Heart left ventricle (tissue), 16 donors: ENCODE measurements around the gene MT1A. TPM values are rescaled to one million over a fixed set of nuclear protein-coding genes. Genes with fewer than 3 reads are reported as not detected.

ENCODE experiments used
- ATAC-seq, 4 donors: fragments of 200-7000 bp; cut with Tn5 transposase; one replicate each; pipeline ENCODE4 v1.9.1; 2020 to 2022; ENCODE audit warnings: moderate library complexity in 4 of 4, mild to moderate bottlenecking in 3 of 4, moderate number of reproducible peaks in 1 of 4
- DNase-seq, 5 donors: peaks; one replicate each; pipeline ENCODE4 v3.0.0-alpha.2; 2020
- H3K27ac ChIP-seq, 12 donors: fragments of 200-600 bp; sonication (generic) in 4 of 12; one replicate each; pipeline versions ENCODE4 v1.5.0 to v1.8.0; 2016 to 2022; ENCODE audit warnings: mild to moderate bottlenecking in 2 of 12
- H3K27me3 ChIP-seq, 9 donors: fragments of 200-600 bp; sonication (generic) in 2 of 9; one replicate each; pipeline versions ENCODE4 v1.5.1 to v1.8.0; 2016 to 2022; ENCODE audit warnings: mild to moderate bottlenecking in 3 of 9
- H3K36me3 ChIP-seq, 9 donors: fragments of 200-600 bp; sonication (generic) in 2 of 9; one replicate each; pipeline versions ENCODE4 v1.5.0 to v1.8.0; 2018 to 2022; ENCODE audit warnings: mild to moderate bottlenecking in 2 of 9
- H3K4me1 ChIP-seq, 12 donors: fragments of 200-600 bp; sonication (generic) in 4 of 12; one replicate each; pipeline versions ENCODE4 v1.5.0 to v1.8.0; 2016 to 2022; ENCODE audit warnings: mild to moderate bottlenecking in 3 of 12
- H3K4me3 ChIP-seq, 12 donors: fragments of 200-600 bp; sonication (generic) in 4 of 12; one replicate each; pipeline versions ENCODE4 v1.5.0 to v1.8.0; 2017 to 2022; ENCODE audit warnings: mild to moderate bottlenecking in 9 of 12, moderate library complexity in 4 of 12
- H3K9me3 ChIP-seq, 12 donors: fragments of 200-600 bp; sonication (generic) in 4 of 12; one replicate each; pipeline versions ENCODE4 v1.5.0 to v1.8.0; 2016 to 2022; ENCODE audit warnings: mild to moderate bottlenecking in 1 of 12
- CTCF ChIP-seq, 12 donors: fragments of 200-600 bp; sonication (generic) in 4 of 12; IDR thresholded peaks; one replicate each; pipeline versions ENCODE4 v1.5.0 to v1.8.0; 2018 to 2022; ENCODE audit warnings: antibody characterized with exemption in 12 of 12, mild to moderate bottlenecking in 5 of 12
- POLR2A ChIP-seq, 2 donors: fragments of 450-650 bp; IDR thresholded peaks; one replicate each; pipeline ENCODE4 v1.6.1; 2017; ENCODE audit warnings: antibody characterized with exemption in 2 of 2, mild to moderate bottlenecking in 2 of 2, moderate library complexity in 2 of 2
- WGBS, 4 donors: extraction: QIAGEN DNeasy Blood & Tissue Kit in 2 of 4; methylation state at CpG; one replicate each; pipeline versions ENCODE4 v1.1.5 to v1.1.7; 2013 to 2018; 5-methylcytosine and 5-hydroxymethylcytosine counted together
- intact Hi-C, 10 donors: fragments of 100-400 bp; cut with DNase I; formaldehyde crosslinking; loops; one replicate each; pipeline versions ENCODE4 v1.11.1 to v1.14.2; 2022
- polyA plus RNA-seq, 2 donors: library from polyadenylated mRNA; stranded (reverse); fragments of 200-250 nt; gene quantifications; one replicate each; pipeline ENCODE4 v1.2.3, GENCODE V29; 2013
- total RNA-seq, 9 donors: library from RNA; depleted of rRNA in 2 of 9; stranded (reverse); fragments of >200 nt in 2 of 9; fragmentation: NEBNext Ultra II Directional in 3 of 9; extraction: Animal tissue kit (Norgen Biotek cat#: 25700) in 3 of 9; gene quantifications; one replicate each; pipeline versions ENCODE4 v1.1.0 to v1.2.4, GENCODE V29; 2016 to 2023
- donor health status: ischemic (EF 13 %, LVEDD 7.1; RV severe dilation, severe dysfunction).
- donor health status: healthy with polysubstance abuse.
- donor health status: DM: no; HTN: yes; CAD: no.
- donor health status: DM: no; HTN: no; CAD: no.
- donor health status: ischemic (EF 25% LVEDD 6.9; RV normal size, moderate dysfunction).
- donor health status: ischemic (EF 25% LVEDD 5.7; RV mildly dilated, moderate dysfunction).
- donor health status: healthy.
- donor health status: DM: yes; HTN: yes; CAD: no.
- donor health status: ischemic (EF 35%, LVEDD 5.7; RV mildly dilated, moderate dysfunction).
- donor health status: nonischemic (EF 11% LVEDD 7.7; RV severe dilation, severe dysfunction).
- donor health status: DM: yes; HTN: yes; CAD: no.
- donor health status: PGD.
- donor health status: ischemic (EF 29% LVEDD 5.4; RV normal size, mild dysfunction).
- donor health status: nonischemic (EF 23%, LVEDD 6.1; RV moderate dilation, normal function).

The MT1A gene
- total and polyA plus RNA-seq, 11 donors = 0.92 to 43.3 (median 4.0) TPM

GRCh38 chr16:56625140-56625942, 13.1 kb upstream of the MT1A start, which contains the start of gene MT1E:
MT1E (plus strand) TSS chr16:56625781; CDS start chr16:56625852, 71 bp downstream.
- WGBS, 4 donors = 2 to 4% (median 2%) methylated on average over 35 to 62 of the region's 62 CpGs
- DNase-seq = peak; percentile 82 to 90 (median 90)
- no peaks in the 10 kb centered on the region for H3K36me3 ChIP-seq
- H3K27ac ChIP-seq = peak within 1 kb of the TSS; percentile 81 to 99 (median 96)
- peak; percentile 88 to 94 (median 91) for ATAC-seq
- peak in 1 of 2 donors; percentile 90 for TF ChIP-seq POLR2A (IDR thresholded peaks at IDR 0.05)
- no peak for TF ChIP-seq CTCF (IDR thresholded peaks at IDR 0.05)
- intact Hi-C loops = loop anchor here in 3 of 10 donors (1.0 to 5.0 kb wide), 3 partner anchors 16 to 57 kb away; partner anchors contain the start of genes MT2A (in 2 of the 3) and MT1X (in 1 of the 3)
- H3K9me3 ChIP-seq = no peaks in the 10 kb centered on the region
- no peaks in the 10 kb centered on the region for H3K27me3 ChIP-seq
- H3K4me1 ChIP-seq = peaks cover 0 to 30% (median 14%) of the 10 kb centered on the region in 12 donors
- H3K4me3 ChIP-seq = peak within 1 kb of the TSS; percentile 56 to 95 (median 70)

GRCh38 chr16:56625943-56626654, 12.4 kb upstream of the MT1A start:
- TF ChIP-seq CTCF (IDR thresholded peaks at IDR 0.05) = no peak
- no peak for TF ChIP-seq POLR2A (IDR thresholded peaks at IDR 0.05)
- H3K4me3 ChIP-seq = peak overlapping the region; percentile 56 to 95 (median 70)
- H3K27ac ChIP-seq = peak overlapping the region; percentile 81 to 99 (median 96)
- no peaks in the 10 kb centered on the region for H3K9me3 ChIP-seq
- intact Hi-C loops = loop anchor here in 5 of 10 donors (1.0 to 5.0 kb wide), 4 partner anchors 15 to 56 kb away; partner anchors contain the start of genes MT2A (in 3 of the 5) and MT1X (in 1 of the 5)
- DNase-seq (peak in 4 of 5 donors; percentile 61 to 90 (median 74)), ATAC-seq (peak; percentile 84 to 89 (median 86))
- H3K4me1 ChIP-seq = peaks cover 0 to 30% (median 14%) of the 10 kb centered on the region in 12 donors
- no peaks in the 10 kb centered on the region for H3K27me3 ChIP-seq
- no peaks in the 10 kb centered on the region for H3K36me3 ChIP-seq
- 31 to 35% (median 32%) methylated on average over 12 to 16 of the region's 16 CpGs for WGBS, 4 donors

GRCh38 chr16:56626685-56627084, 11.8 kb upstream of the MT1A start:
- peak in 1 of 5 donors; percentile 50 for DNase-seq
- H3K27me3 ChIP-seq = peaks cover 0 to 3% (median 0%) of the 10 kb centered on the region in 9 donors
- peak in 1 of 4 donors; percentile 17 for ATAC-seq
- peaks cover 0 to 30% (median 13%) of the 10 kb centered on the region in 12 donors for H3K4me1 ChIP-seq
- intact Hi-C loops = loop anchor here in 3 of 10 donors (2.0 to 5.0 kb wide), 3 partner anchors 16 to 56 kb away; partner anchors contain the start of genes MT1X (in 1 of the 3) and MT2A (in 1 of the 3)
- WGBS, 4 donors = 45 to 60% (median 54%) methylated on average over 7 of the region's 7 CpGs
- no peaks in the 10 kb centered on the region for H3K9me3 ChIP-seq
- no peak for TF ChIP-seq CTCF (IDR thresholded peaks at IDR 0.05)
- no peak for TF ChIP-seq POLR2A (IDR thresholded peaks at IDR 0.05)
- peak overlapping the region; percentile 56 to 95 (median 70) for H3K4me3 ChIP-seq
- peak overlapping the region; percentile 81 to 99 (median 96) for H3K27ac ChIP-seq
- no peaks in the 10 kb centered on the region for H3K36me3 ChIP-seq
